Activated CD4-positive, alpha-beta T cell treated with anti-CD3 and anti-CD28 coated beads, Interleukin-2, Interleukin-6, amounts not matched to agents 100 ng/mL and 50 ng/mL, durations not matched to agents 16 hours and 8 hours (primary cell): Measurements from ENCODE around the gene MARK4.

Experiments used
- DNase-seq: peaks from one replicate; pipeline ENCODE4 v3.0.0-alpha.2; 2020

Gene MARK4

GRCh38 chr19:45344621-45345505 lies 93.8 kb downstream of the MARK4 start:
- no peak for DNase-seq

GRCh38 chr19:45345506-45345860 lies 94.4 kb downstream of the MARK4 start:
- DNase-seq: no peak

- no peak for DNase-seq
Observed at GRCh38 chr19:45346449-45346848, 95.4 kb downstream of the MARK4 start.

GRCh38 chr19:45347570-45348366 lies 96.7 kb downstream of the MARK4 start:
- DNase-seq: no peak

- no peak for DNase-seq
Observed at GRCh38 chr19:45348367-45349125, 97.5 kb downstream of the MARK4 start.

- DNase-seq: no peak
Observed at GRCh38 chr19:45349126-45349415, 98.0 kb downstream of the MARK4 start.

- DNase-seq: no peak
Observed at GRCh38 chr19:45349430-45349941, 98.4 kb downstream of the MARK4 start.

GRCh38 chr19:45350477-45351058 lies 99.5 kb downstream of the MARK4 start:
- DNase-seq: no peak

GRCh38 chr19:45351401-45351952 lies 100.4 kb downstream of the MARK4 start:
- no peak for DNase-seq

- DNase-seq: no peak
Observed at GRCh38 chr19:45352062-45352461, 101.0 kb downstream of the MARK4 start.

- DNase-seq: no peak
Observed at GRCh38 chr19:45352471-45352870, 101.4 kb downstream of the MARK4 start.

GRCh38 chr19:45352914-45353796 lies 102.1 kb downstream of the MARK4 start:
- DNase-seq: no peak

- no peak for DNase-seq
Observed at GRCh38 chr19:45354241-45354842, 103.3 kb downstream of the MARK4 start.
